GM12801 (cell line): ENCODE data around the gene RNF220.

Experiments used
- CTCF ChIP-seq: IDR thresholded peaks from one replicate; pipeline ENCODE4 v1.5.1; 2011; ENCODE audit warnings: control low read depth; ENCODE audit not compliant: insufficient read length; ENCODE audit errors: extremely low read depth

Gene RNF220

GRCh38 chr1:44584167-44584566 lies 179.1 kb downstream of the RNF220 start:
- no peak for TF ChIP-seq CTCF

GRCh38 chr1:44585315-44585920 lies 180.4 kb downstream of the RNF220 start:
- no peak for TF ChIP-seq CTCF

- TF ChIP-seq CTCF, result no peak
Measured at GRCh38 chr1:44587796-44588460, 182.9 kb downstream of the RNF220 start.

- TF ChIP-seq CTCF, result no peak
Measured at GRCh38 chr1:44588551-44589210, 183.6 kb downstream of the RNF220 start.

GRCh38 chr1:44590475-44590874 lies 185.4 kb downstream of the RNF220 start:
- no peak for TF ChIP-seq CTCF

- no peak for TF ChIP-seq CTCF
Measured at GRCh38 chr1:44591381-44591780, 186.3 kb downstream of the RNF220 start.

- TF ChIP-seq CTCF, result no peak
Measured at GRCh38 chr1:44592208-44593145, 187.4 kb downstream of the RNF220 start.
